SIG-M5 treated with dmso at 0.1 percent for 504 hours (cell line): Measurements from ENCODE around the gene HEMGN.

ENCODE experiments used
- DNase-seq: peaks from one replicate; lab custom pipeline; 2025; ENCODE audit not compliant: unreplicated experiment; lab: John Stamatoyannopoulos, UW

The HEMGN gene

DNA sequence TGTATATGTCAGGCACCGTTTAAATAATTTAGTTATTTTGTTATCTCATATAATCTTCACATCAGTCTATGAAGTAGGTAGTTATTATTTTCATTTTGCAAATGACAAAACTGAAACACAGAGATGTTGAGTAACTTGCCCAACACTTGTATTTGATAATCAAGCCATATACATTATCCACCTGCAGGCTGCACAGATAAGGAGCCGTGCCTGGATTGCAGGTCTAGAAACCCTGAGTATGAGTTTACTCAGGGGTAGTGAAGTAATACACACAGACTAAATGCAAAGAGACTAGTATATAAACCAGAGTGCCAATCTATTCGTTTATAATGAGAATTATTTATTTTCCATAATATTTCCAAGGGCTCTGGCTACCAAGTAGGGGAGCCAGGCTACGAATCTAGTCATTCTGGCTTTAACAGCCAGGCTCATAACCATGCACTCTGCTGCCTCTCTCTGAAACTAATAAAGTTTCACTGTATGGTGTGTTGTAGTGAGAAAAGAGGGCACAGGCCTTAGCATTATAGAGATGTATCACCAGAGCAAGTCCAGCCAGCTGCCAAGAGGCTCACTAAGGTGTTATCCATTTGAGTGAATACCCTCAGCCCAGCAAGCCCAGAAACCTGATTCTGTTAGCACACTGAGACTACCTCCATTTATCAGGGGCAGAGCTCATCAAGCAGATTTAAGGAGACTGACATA, 4.5 kb downstream of the HEMGN start:
- DNase-seq = no peak

DNA sequence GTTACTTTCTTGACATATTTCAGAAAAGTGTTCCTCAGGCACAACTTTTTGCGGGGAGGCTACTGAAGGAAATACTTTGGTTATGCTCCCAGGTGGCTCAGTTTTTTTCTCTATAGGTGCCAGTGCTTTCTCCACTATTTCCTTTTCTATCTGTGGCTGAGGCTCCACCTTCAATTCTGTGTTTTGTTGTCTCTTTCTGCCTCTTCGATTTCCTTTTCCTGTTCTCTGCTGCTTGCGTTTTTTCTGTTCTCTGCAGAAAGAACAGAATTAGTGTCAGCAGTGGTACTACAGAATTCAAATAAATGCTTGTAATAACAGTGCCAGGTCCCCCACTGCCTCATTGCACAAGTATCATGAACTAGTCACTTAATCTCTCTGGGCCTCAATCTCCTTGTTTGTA, 7.0 kb downstream of the HEMGN start:
- DNase-seq = no peak

DNA sequence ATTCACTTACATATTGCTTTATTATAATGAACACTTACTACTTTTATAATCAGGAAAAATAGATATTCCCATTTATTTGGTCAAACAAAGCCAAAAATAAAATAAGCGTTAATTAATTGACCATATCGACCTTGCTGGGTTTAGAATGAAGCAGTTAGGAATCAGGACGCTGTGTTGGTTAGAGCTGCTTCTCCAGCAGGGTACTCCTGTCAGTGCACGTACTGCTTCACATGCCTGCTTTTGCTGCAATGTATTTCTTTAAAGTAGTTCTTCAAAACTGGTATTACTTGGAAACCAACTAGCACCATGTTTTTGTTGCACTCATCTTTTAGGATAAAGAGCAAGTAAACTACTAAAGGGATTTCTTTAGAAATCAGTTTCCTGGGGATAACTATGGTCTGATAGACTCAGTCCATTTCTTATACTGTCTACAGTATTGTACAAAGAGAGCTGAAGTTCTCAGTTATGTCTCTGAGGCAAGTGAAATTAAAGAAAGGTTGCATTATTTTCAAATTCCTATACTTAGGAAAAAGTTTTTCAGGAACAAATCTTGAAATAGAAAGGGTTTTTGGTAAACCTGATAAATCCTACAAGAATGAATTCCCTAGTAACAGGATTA, 8.9 kb downstream of the HEMGN start:
- DNase-seq = no peak

DNA sequence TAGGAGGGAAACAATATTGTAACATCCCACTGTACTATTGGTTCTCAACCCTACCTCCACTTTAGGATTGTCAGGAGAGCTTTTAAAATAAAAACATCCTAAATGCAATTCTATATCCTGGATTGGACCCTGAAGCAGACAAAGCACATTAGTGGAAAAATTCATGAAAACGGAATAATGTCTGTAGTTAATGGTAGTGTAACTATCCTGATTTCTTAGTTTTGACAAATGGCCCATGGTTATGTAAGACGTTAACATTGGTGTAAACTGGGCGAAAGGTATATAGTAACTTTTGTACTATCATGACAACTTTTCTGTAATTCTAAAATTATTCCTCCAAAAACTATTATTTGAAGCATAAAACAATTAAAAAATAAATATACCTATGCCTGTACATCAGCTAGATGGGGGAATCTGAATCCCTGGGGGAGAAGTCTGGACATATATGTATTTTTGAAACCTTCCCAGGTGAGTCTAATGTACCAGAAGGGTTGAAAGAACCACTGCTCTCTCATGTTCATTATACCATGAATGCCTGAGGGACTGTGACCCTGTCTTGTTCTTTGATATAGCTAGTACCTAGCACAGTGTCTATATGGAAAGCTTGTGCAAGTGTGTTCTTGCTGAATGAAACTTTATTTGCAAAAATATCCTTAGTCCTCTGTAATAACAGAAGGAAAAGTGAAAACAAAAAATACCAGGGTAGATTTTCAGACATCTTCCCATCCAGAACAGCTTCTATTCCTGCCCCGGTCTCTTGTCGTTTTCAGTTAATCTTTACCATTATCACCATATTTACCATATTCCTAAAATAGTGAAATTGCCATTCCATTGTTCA, 12.3 kb downstream of the HEMGN start:
- DNase-seq = no peak

DNA sequence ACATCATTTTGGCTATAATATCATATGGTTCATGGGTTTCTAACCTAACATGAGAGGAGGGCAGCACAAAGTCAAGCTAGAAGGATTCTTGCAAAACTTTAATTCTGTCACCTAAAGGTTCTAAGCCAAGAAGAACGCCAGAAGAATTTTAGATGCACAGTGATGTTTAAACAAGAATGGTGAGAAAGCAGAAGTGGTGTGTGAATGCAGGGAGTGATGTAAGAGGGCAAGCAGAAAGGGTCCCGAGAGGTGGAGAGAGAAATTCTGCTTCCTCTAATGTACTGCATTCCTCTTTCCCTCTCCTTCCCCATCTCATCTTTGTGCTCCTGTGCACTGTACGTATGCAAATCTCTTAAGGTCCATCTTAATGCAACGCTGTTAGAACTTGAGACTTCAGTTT, 13.6 kb downstream of the HEMGN start:
- DNase-seq = peak; percentile 90

DNA sequence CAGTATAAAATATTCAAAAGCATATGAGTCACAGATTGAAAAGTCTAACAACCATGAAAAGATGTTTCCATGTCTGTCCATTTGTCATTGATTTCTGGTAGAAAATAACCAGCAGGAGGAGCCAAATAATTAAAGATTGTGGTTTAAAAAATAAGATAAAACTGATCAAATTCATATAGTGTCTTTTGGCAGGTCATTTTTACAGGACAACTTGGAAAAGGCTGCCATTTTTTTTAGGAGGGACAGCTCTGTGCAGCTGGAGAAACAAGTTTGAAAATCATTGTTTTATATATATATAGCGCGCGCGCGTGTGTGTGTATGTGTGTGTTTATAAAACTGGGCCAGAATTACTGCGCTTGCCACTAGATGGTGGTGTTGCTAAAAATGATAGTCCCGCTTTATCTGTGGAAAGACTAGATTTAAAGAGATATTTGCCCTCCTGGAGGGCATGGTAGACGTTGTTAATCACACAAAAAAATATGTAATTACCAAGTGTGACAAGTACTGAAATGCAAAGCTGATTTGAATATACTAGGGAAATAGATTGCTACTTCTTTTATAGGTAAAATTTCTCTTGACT, 14.4 kb downstream of the HEMGN start:
- peak; percentile 75 for DNase-seq

DNA sequence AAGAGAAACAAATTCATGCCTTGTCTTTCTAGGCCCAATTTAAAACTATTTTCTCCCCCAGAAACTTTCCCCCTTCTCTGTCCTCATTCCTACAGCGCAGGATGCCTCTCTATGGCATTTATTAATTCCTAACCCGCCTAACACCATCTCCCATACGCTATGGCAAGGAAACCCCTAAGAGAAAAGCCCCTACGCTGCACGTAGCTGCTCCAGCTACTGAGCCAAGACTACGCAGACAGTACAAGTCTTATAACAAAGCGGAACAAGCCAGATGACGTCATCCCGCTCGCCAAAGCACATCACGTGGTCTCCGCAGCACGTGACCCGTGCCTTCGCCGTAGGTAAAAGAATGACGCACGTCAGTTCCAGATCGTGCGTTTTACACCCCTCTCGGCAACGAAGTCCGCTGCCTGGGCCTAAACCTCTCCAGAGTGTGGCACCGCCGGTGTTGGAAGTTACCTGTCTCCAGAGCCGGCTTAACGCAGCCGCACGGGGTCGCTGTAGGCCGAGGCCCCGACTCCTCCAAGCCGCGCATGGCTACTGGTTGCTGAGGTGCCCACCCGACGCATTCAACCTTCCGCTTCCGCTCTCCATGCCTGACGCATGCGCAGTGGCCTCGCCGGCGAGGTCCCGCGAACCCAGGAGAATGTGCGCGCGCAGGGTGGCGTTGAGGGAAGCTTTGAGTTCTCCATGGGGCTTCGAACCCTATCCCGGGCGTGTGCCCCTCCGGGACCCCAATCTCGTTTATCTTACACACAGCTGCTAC, 15.8 kb downstream of the HEMGN start, which contains the start of gene TRMO:
TSS of gene TRMO (minus strand) at position 542 of the 766 bp plus-strand sequence. CDS start at position 535, 7 bp downstream.
- DNase-seq = peak; percentile 93

DNA sequence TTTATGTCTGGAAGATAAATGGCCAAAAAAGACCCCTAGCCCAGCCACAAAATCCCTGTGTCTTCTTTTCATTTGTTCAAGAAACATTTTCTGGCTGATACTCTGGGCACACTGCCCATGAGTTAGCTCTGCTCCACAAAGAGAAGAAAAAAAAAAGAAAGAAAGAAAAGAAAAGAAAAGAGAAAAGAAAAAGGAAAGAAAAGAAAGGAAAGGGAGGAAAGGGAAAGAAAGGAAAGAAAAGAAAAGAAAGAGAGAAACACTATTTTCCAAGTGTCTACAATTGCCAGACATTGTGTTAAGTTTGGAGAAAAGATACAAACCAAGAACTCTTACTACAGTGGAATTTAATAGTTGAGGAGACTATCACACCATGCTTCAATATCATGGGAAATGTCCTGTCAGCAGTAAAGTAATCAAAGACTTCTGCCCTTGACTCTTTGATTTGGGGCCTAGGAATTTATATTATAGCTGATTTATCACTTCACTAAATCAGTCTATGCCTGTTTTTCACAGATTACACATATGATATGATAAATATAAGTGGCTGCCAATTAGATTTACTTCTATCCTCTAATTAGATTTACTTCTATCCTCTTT, 18.7 kb downstream of the HEMGN start:
- DNase-seq = no peak

DNA sequence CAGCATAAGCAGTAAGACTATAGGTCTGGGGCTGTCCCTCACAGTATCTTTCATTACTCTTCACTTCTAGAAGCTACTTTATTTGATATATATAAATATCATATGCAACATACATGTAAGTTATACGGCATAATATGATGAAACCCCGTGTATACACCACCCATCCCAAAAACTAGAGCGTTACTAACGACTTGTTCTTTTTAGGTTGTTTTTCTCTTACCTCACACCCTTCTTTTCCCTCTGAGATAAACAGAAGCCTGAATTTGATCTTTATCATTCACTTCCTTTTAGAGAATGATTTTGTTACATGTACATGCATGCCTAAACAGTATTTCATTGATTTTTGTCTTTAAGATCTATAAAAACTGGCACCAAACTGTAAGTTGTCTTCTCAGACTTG, 19.4 kb downstream of the HEMGN start:
- no peak for DNase-seq

DNA sequence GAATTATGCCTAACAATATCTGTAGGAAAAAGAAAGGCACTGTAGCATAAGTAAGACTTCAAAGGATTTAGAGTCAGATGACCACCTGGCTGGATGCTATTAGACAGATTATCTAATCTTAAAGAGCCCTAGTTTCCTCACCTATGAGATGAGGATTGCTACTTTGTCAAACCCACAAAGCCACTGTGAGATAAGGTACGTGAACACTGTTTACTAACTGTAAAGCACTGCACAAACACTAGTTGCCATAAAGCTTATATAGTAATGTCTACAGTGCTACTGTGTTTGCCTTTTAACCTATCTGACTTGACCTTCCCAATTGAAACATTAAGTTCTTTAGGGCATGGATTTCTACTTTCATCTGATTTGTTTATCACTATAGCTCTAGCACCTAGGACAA, 26.0 kb downstream of the HEMGN start:
- no peak for DNase-seq

DNA sequence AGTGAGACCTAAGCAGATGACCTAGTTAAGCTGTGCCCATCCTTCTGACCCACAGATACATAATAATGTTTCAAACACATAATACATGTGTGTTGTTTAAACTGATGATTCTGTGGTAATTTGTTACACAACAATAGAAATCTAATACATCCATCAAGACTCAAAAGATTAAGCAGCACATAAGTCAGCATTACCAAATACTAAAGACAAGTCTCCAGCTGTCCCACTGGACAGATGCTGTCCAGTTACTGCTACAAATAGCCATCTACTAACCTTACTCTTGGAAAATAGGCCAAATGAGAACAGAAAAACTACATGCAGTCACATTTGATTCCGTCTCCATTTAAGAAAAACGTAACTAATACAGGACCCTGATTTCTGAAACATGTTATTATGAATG, 26.4 kb downstream of the HEMGN start:
- no peak for DNase-seq

DNA sequence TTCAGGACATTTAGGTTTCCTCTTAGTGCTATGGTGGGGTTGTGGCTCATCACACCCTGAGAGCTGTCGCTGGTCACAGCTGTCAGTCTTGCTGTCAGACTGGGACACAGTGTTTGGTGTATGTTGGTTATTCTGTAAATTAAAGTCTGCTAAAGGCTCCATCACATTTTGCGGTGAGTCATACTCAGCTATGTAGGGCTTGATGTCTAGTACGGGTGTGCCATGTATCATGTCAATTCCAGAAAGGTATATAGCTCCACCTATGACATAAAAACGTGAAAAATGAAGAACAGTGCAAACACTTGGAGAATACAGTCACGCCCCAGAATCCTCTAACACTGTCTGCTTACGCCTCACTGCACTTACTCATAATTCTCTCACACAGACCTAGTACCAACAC, 27.6 kb downstream of the HEMGN start:
- no peak for DNase-seq

DNA sequence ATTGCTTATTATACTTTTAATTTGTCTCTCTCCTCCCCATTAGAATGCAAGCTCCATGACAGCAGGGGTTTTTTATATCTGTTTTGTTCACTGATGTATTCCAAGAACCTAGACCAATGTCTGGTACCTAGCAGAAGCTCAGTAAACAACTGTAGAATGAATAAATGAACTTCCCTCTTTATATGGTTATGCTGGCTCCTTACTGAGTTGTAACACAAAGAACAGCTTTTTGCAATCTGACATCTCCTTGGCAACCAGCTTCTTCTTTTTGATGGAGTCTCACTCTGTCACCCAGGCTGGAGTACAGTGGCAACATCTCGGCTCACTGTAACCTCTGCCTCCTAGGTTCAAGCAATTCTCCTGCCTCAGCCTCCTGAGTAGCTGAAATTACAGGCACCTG, 29.3 kb downstream of the HEMGN start:
- DNase-seq = peak; percentile 74

DNA sequence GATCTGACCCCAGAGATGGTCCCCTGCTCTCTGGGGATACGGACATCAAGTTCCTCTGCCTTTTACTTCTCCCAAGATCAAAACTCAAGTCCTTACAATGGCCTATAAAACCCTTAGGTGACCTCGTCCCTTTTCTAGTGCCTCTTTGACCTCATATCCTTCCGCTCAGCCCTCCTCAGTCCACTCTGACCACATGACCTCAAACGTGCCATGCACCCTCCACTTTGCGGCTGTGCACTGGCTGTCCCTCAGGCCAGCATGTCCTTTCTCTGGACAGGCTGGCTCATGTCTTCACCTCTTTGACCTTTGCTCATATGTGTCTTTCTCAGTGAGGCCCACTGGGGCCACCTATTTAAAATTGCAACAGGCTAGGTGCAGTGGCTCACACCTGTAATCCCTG, 30.3 kb downstream of the HEMGN start:
- no peak for DNase-seq

DNA sequence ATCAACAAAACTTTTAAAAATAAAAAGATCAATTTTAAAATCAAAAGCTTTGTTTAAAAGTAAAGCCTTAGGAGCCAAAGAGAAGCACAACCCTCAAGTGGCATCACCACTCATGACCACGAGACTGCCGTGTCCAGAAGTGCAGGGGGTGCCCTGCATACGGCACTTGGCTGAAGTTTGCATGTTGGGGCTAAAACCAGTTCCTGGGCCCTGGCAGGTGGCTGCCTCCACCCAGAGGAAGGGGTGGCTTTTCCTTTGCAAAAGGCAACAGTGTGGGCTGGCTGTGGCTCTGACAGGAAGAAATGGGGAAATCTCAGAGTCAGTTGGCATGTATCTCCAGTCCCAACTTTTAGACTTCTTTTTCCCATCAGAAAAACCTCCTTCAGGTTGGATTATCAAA, 30.9 kb downstream of the HEMGN start:
- DNase-seq = peak; percentile 11

DNA sequence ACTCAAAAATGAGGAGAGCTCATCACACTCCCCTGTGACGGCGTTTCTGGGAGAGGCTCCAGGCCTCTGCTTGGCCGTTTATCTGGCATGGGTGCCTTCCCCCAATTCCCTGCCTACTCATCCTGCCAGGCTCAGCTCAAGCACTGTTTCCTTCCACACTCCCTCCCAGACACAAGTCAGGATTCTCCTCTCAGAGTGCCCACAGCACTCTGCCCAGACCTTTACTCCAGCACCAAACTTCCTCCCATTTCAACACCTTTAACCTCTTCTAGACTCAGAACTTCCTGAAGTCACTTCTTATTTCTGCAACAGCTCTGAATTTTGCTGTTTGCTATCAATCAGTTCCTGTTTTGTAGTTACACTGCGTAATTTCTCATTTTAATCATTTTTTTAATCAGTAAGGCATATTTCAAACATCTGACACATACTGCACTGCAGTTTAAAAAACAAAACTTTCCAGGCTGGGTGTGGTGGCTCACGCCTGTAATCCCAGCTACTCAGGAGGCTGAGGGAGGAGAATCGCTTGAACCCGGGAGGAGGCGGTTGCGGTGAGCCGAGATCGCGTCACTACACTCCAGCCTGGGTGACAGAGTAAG, 31.6 kb downstream of the HEMGN start:
- DNase-seq = peak; percentile 79

DNA sequence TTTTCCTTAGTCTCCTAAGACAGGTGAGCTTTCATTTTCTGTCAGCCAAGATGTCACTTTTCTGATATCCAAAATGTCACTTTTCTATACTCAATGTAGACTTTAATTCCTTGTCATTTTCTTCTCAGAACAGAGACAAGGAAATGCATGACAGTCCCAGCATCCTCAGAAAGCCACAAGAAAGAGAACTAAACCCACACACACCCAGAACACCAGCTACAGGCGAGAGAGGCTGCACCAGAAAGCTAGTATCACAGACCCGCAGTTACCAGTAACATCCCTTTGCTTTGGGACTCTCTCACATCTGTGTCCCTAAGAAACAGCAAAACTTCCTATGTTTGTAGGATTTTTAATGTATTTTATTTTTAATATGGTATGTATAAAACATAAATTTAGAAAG, 32.7 kb downstream of the HEMGN start:
- DNase-seq = no peak

DNA sequence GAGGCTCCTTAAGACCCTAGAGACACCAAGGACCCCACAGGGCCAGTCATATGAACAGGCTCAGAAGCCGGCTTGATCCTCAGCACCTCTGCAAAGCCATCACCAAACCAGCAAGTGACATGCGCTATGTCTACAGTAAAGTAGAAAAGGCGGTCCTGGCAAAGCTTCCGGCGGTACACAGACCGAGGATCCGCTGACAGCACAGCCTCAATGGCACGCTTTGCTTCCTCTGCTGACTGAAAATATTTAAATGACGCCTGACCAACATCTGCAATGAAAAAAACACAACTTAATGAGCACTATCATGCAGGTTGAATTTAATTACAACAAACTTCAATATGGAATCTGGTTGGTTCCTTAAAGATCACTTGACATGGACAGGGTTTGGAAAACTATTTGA, 33.2 kb downstream of the HEMGN start:
- no peak for DNase-seq

DNA sequence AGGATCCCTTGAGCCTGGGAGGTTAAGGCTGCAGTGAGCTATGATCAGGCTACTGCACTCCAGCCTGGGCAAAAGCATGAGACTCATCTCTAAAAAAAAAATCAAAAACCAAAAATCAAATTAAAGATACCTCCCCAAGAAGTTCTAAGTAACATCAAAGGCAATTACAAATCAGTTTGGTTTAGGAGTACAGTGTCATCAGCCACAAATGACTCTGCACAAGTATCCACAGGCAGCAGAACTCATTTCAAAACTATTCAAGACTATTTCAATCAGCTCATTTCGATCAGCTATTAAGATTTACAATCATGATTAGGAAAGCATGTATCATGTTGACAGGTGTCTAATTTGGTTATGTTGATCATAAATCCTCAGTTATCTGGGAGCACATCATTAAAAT, 34.8 kb downstream of the HEMGN start:
- DNase-seq = no peak
